Fibroblast of villous mesenchyme (primary cell): Measurements from ENCODE around the gene MYPN. TPM values are rescaled to one million over a fixed set of nuclear protein-coding genes. Genes with fewer than 3 reads are reported as not detected.

ENCODE experiments used
- DNase-seq: peaks from one replicate; pipeline ENCODE4 v3.0.0-alpha.2; 2010; ENCODE audit warnings: low read depth
- H3K4me3 ChIP-seq: 2 replicates; pipeline ENCODE4 v1.5.1; 2011; ENCODE audit warnings: low read depth, mild to moderate bottlenecking, low read length
- CTCF ChIP-seq: IDR thresholded peaks from 2 replicates; pipeline ENCODE4 v1.5.1; 2012; ENCODE audit warnings: low read depth, mild to moderate bottlenecking, low read length; ENCODE audit not compliant: insufficient read depth
- total RNA-seq: library from RNA; depleted of rRNA; stranded (reverse); fragments of >200 nt; gene quantifications from 2 replicates; pipeline ENCODE4 v1.2.3, GENCODE V29; 2012

Gene MYPN
- total RNA-seq, 1 donor = 18.6 TPM

GRCh38 chr10:68103261-68103878 is 5.9 kb upstream of the MYPN start:
- TF ChIP-seq CTCF = no peak
- no peak for DNase-seq
- H3K4me3 ChIP-seq = no peak overlapping the region

- DNase-seq = no peak
- H3K4me3 ChIP-seq = no peak overlapping the region
- TF ChIP-seq CTCF = no peak
Observed at GRCh38 chr10:68103901-68104300, 5.4 kb upstream of the MYPN start.

- DNase-seq = peak; percentile 48
- H3K4me3 ChIP-seq = no peak overlapping the region
- TF ChIP-seq CTCF = no peak
Observed at GRCh38 chr10:68105820-68106219, 3.5 kb upstream of the MYPN start.

GRCh38 chr10:68106656-68107055 is 2.6 kb upstream of the MYPN start:
- peak; percentile 92 for DNase-seq
- no peak for TF ChIP-seq CTCF
- H3K4me3 ChIP-seq = no peak overlapping the region

- no peak for DNase-seq
- no peak for TF ChIP-seq CTCF
- no peak overlapping the region for H3K4me3 ChIP-seq
Observed at GRCh38 chr10:68107651-68108050, 1.6 kb upstream of the MYPN start.

GRCh38 chr10:68108051-68108450 is 1.2 kb upstream of the MYPN start:
- TF ChIP-seq CTCF = no peak
- no peak overlapping the region for H3K4me3 ChIP-seq
- DNase-seq = no peak

- no peak for DNase-seq
- no peak for TF ChIP-seq CTCF
Observed at GRCh38 chr10:68108653-68109052, 635 bp upstream of the MYPN start.

More at GRCh38 chr10:68108653-68109052, 635 bp upstream of the MYPN start:
- H3K4me3 ChIP-seq = no peak overlapping the region
